ENCODE results near the gene CHAMP1. TPM values are rescaled to one million over a fixed set of nuclear protein-coding genes. Genes with fewer than 3 reads are reported as not detected.

The CHAMP1 gene
- total RNA-seq, 1 donor from 2014 or later: 26.8 TPM

GRCh38 chr13:114304346-114305034 is 9.8 kb upstream of the CHAMP1 start:
- H3K36me3 ChIP-seq (ENCODE audit: insufficient read depth, low read length): peaks cover 30% of the 10 kb centered on the region
- H3K36me3 Mint-ChIP-seq (ENCODE audit: low read depth, unreplicated experiment): peaks cover 19% of the 10 kb centered on the region
- peaks cover 3% of the 10 kb centered on the region for H3K79me2 ChIP-seq (ENCODE audit: insufficient read depth, low read length)
- DNase-seq (ENCODE audit: low read depth) (no peak), FAIRE-seq (no peak)
- no peaks in the 10 kb centered on the region for H4K20me1 ChIP-seq (ENCODE audit: insufficient read depth, low read length)
- H3K9me3 Mint-ChIP-seq (ENCODE audit: unreplicated experiment): no peaks in the 10 kb centered on the region
- H3K4me1 ChIP-seq (ENCODE audit: insufficient read depth, low read length): no peaks in the 10 kb centered on the region
- TF ChIP-seq, protein P1, sequence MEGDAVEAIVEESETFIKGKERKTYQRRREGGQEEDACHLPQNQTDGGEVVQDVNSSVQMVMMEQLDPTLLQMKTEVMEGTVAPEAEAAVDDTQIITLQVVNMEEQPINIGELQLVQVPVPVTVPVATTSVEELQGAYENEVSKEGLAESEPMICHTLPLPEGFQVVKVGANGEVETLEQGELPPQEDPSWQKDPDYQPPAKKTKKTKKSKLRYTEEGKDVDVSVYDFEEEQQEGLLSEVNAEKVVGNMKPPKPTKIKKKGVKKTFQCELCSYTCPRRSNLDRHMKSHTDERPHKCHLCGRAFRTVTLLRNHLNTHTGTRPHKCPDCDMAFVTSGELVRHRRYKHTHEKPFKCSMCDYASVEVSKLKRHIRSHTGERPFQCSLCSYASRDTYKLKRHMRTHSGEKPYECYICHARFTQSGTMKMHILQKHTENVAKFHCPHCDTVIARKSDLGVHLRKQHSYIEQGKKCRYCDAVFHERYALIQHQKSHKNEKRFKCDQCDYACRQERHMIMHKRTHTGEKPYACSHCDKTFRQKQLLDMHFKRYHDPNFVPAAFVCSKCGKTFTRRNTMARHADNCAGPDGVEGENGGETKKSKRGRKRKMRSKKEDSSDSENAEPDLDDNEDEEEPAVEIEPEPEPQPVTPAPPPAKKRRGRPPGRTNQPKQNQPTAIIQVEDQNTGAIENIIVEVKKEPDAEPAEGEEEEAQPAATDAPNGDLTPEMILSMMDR (IDR thresholded peaks at IDR 0.05; ENCODE audit: insufficient read depth, low read depth, low read length): no peak
- no peak overlapping the region for H3K4me3 ChIP-seq (ENCODE audit: insufficient read depth, low read depth, low read length)
- no peak overlapping the region for H3K4me2 ChIP-seq (ENCODE audit: low read length)
- H3K27ac ChIP-seq (ENCODE audit: low read depth, low read length): no peak overlapping the region
- H3K4me3 Mint-ChIP-seq (ENCODE audit: unreplicated experiment): no peak overlapping the region
- H3K27ac Mint-ChIP-seq (ENCODE audit: unreplicated experiment): no peak overlapping the region
- no peaks in the 10 kb centered on the region for H3K4me1 Mint-ChIP-seq (ENCODE audit: low read depth, unreplicated experiment)
- no peaks in the 10 kb centered on the region for H3K27me3 ChIP-seq (ENCODE audit: insufficient read depth, low read length)
- H3K9ac ChIP-seq (ENCODE audit: low read length): no peak overlapping the region
- H2AFZ ChIP-seq (ENCODE audit: low read depth, low read length): no peak overlapping the region
- no peaks in the 10 kb centered on the region for H3K27me3 Mint-ChIP-seq (ENCODE audit: low read depth, unreplicated experiment)
- no peaks in the 10 kb centered on the region for H3K9me3 ChIP-seq (ENCODE audit: insufficient read depth, low read depth, low read length)

- peaks cover 7% of the 10 kb centered on the region for H3K4me1 Mint-ChIP-seq (ENCODE audit: low read depth, unreplicated experiment)
- H3K79me2 ChIP-seq (ENCODE audit: insufficient read depth, low read length): no peaks in the 10 kb centered on the region
- H3K9me3 ChIP-seq (ENCODE audit: insufficient read depth, low read depth, low read length): no peaks in the 10 kb centered on the region
- no peak overlapping the region for H3K9ac ChIP-seq (ENCODE audit: low read length)
- no peak overlapping the region for H3K27ac Mint-ChIP-seq (ENCODE audit: unreplicated experiment)
- DNase-seq (ENCODE audit: low read depth): no peak
- FAIRE-seq: no peak
- H3K4me2 ChIP-seq (ENCODE audit: low read length): no peak overlapping the region
- H3K36me3 Mint-ChIP-seq (ENCODE audit: low read depth, unreplicated experiment): peaks cover 14% of the 10 kb centered on the region
- no peaks in the 10 kb centered on the region for H3K27me3 Mint-ChIP-seq (ENCODE audit: low read depth, unreplicated experiment)
- H3K4me3 ChIP-seq (ENCODE audit: insufficient read depth, low read depth, low read length): no peak overlapping the region
- H2AFZ ChIP-seq (ENCODE audit: low read depth, low read length): no peak overlapping the region
- no peaks in the 10 kb centered on the region for H3K27me3 ChIP-seq (ENCODE audit: insufficient read depth, low read length)
- H4K20me1 ChIP-seq (ENCODE audit: insufficient read depth, low read length): no peaks in the 10 kb centered on the region
- no peak overlapping the region for H3K27ac ChIP-seq (ENCODE audit: low read depth, low read length)
- no peaks in the 10 kb centered on the region for H3K9me3 Mint-ChIP-seq (ENCODE audit: unreplicated experiment)
- TF ChIP-seq, protein P1 (IDR thresholded peaks at IDR 0.05; ENCODE audit: insufficient read depth, low read depth, low read length): no peak
- no peak for TF ChIP-seq EZH2 (IDR thresholded peaks at IDR 0.05; ENCODE audit: insufficient read depth, low read length)
- H3K36me3 ChIP-seq (ENCODE audit: insufficient read depth, low read length): peaks cover 14% of the 10 kb centered on the region
- H3K4me1 ChIP-seq (ENCODE audit: insufficient read depth, low read length): peaks cover 6% of the 10 kb centered on the region
- no peak overlapping the region for H3K4me3 Mint-ChIP-seq (ENCODE audit: unreplicated experiment)
Observed at GRCh38 chr13:114309086-114309485, 5.2 kb upstream of the CHAMP1 start.

DNA sequence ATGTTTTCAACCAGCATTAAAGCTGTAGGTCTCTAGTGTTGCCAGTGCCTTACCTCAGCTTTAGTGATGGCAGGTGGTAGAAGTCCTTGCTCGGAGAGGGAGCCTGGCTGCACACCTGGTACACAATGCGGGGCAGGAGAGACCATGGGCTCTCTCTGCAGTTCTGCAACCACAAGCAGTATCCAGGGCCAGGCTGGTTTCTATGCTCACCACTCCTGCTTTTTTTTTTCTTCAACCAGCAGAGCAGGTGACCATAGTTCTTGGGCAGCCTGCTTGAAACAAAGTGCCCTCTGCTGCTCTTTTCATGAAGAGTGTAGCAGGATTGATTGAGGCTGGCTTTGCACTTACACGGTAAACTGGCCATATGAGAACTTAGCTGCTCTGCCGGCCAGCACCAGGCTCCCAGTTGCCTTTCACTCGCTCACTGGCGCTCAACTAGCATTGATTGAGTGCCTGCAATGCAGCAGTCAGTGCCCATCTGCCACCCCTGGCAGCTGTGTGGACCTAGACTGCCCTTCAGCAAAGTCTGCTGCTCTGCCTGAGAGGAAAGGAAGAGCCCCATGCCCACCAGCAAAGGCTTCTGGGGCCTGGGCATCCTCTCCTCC is 4.4 kb upstream of the CHAMP1 start:
- no peak overlapping the region for H3K4me3 Mint-ChIP-seq (ENCODE audit: unreplicated experiment)
- no peak for FAIRE-seq
- TF ChIP-seq EZH2 (IDR thresholded peaks at IDR 0.05; ENCODE audit: insufficient read depth, low read length): no peak
- TF ChIP-seq, protein P1 (IDR thresholded peaks at IDR 0.05; ENCODE audit: insufficient read depth, low read depth, low read length): no peak

More for the DNA sequence above, 4.4 kb upstream of the CHAMP1 start:
- DNase-seq (ENCODE audit: low read depth): no peak
- no peak overlapping the region for H3K27ac ChIP-seq (ENCODE audit: low read depth, low read length)
- Mint-ChIP-seq H3K4me1 (ENCODE audit: low read depth, unreplicated experiment) (peaks cover 7% of the 10 kb centered on the region), H3K27ac (ENCODE audit: unreplicated experiment) (no peak overlapping the region), H3K36me3 (ENCODE audit: low read depth, unreplicated experiment) (peaks cover 14% of the 10 kb centered on the region), H3K9me3 (ENCODE audit: unreplicated experiment) (no peaks in the 10 kb centered on the region), H3K27me3 (ENCODE audit: low read depth, unreplicated experiment) (no peaks in the 10 kb centered on the region)
- H3K27me3 ChIP-seq (ENCODE audit: insufficient read depth, low read length): no peaks in the 10 kb centered on the region
- no peak overlapping the region for H3K4me2 ChIP-seq (ENCODE audit: low read length)
- H4K20me1 ChIP-seq (ENCODE audit: insufficient read depth, low read length): peaks cover 4% of the 10 kb centered on the region
- no peak overlapping the region for H2AFZ ChIP-seq (ENCODE audit: low read depth, low read length)
- H3K9ac ChIP-seq (ENCODE audit: low read length): no peak overlapping the region
- H3K79me2 ChIP-seq (ENCODE audit: insufficient read depth, low read length): peaks cover 5% of the 10 kb centered on the region
- peaks cover 6% of the 10 kb centered on the region for H3K4me1 ChIP-seq (ENCODE audit: insufficient read depth, low read length)
- H3K9me3 ChIP-seq (ENCODE audit: insufficient read depth, low read depth, low read length): no peaks in the 10 kb centered on the region
- H3K4me3 ChIP-seq (ENCODE audit: insufficient read depth, low read depth, low read length): no peak overlapping the region
- H3K36me3 ChIP-seq (ENCODE audit: insufficient read depth, low read length): peaks cover 10% of the 10 kb centered on the region
